ENCODE data around the gene PLP2. TPM values are rescaled to one million over a fixed set of nuclear protein-coding genes. Genes with fewer than 3 reads are reported as not detected.
A peak's percentile ranks its signal among the peaks of the same experiment; 100 is the strongest.

The PLP2 gene
- total and polyA plus RNA-seq, 8 donors = 36.0 to 126 (median 119) TPM

DNA sequence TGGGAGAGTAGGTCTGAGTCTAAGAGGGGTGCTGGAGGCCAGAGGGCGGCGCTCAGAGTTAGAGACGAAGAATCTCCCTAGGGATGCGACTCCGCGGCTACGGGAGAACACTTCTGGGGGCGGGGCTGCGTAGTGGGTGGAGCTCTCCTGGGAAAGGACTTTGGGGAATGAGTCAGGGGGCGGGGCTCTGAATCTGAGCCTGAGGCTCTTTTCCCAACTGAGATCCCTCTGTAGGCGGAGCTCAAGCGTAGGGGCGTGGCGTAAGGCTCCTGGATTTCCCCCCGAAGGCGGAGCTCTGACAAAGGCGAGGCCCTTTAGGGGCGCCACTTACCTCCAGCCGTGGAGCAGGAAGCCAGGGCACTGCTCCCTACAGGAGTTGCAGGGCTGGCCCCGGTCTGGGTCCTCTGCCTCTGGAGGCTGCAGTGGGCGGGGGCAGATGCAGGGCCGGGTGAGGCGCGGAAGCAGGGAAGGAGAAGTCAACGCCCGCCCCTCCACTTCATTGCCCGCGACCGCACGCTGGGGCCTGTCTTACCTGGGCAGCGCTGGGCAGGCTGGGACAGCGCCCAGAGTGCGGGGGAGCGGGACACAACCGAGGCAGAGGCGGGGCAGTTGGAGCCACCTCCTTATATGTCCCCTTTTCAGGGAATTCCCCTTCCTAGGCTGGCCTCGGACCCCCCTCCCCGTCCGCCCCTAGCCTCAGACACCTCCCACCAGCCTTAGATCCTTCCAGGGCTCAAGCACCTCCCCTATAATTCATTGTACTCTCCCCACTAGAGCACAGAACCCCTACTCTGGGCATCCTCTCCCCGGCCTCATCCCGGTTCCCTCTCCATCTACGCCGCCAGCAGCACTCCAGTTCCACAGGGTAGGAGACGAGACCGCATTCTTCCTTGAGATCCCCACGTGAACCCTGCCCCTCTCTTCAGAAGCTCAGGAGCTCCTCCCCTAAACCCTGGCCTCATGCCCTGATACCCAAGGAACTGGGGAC, 12.9 kb downstream of the PLP2 start:
- no peaks in the 10 kb centered on the region for H3K27me3 ChIP-seq
- H3K27ac ChIP-seq = peak overlapping the region in 3 of 4 donors; percentile 23 to 55 (median 42)
- peak overlapping the region in 2 of 4 donors; percentile 40 to 44 for H3K4me3 ChIP-seq
- peaks cover 0 to 6% (median 0%) of the 10 kb centered on the region in 3 donors for H3K4me1 ChIP-seq
- DNase-seq = peak; percentile 87 to 94 (median 91)
- H3K9me3 ChIP-seq = no peaks in the 10 kb centered on the region
- intact Hi-C loops (cut with DNase I) = no loop called here
- ATAC-seq = peak; percentile 70 to 84 (median 84)
- TF ChIP-seq, protein P1, sequence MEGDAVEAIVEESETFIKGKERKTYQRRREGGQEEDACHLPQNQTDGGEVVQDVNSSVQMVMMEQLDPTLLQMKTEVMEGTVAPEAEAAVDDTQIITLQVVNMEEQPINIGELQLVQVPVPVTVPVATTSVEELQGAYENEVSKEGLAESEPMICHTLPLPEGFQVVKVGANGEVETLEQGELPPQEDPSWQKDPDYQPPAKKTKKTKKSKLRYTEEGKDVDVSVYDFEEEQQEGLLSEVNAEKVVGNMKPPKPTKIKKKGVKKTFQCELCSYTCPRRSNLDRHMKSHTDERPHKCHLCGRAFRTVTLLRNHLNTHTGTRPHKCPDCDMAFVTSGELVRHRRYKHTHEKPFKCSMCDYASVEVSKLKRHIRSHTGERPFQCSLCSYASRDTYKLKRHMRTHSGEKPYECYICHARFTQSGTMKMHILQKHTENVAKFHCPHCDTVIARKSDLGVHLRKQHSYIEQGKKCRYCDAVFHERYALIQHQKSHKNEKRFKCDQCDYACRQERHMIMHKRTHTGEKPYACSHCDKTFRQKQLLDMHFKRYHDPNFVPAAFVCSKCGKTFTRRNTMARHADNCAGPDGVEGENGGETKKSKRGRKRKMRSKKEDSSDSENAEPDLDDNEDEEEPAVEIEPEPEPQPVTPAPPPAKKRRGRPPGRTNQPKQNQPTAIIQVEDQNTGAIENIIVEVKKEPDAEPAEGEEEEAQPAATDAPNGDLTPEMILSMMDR (IDR thresholded peaks at IDR 0.05) = no peak
- no peaks in the 10 kb centered on the region for H3K36me3 ChIP-seq
- WGBS, 2 donors = 9 to 40% methylated on average over 41 to 45 of the region's 46 CpGs
- peak; percentile 95 for FAIRE-seq

DNA sequence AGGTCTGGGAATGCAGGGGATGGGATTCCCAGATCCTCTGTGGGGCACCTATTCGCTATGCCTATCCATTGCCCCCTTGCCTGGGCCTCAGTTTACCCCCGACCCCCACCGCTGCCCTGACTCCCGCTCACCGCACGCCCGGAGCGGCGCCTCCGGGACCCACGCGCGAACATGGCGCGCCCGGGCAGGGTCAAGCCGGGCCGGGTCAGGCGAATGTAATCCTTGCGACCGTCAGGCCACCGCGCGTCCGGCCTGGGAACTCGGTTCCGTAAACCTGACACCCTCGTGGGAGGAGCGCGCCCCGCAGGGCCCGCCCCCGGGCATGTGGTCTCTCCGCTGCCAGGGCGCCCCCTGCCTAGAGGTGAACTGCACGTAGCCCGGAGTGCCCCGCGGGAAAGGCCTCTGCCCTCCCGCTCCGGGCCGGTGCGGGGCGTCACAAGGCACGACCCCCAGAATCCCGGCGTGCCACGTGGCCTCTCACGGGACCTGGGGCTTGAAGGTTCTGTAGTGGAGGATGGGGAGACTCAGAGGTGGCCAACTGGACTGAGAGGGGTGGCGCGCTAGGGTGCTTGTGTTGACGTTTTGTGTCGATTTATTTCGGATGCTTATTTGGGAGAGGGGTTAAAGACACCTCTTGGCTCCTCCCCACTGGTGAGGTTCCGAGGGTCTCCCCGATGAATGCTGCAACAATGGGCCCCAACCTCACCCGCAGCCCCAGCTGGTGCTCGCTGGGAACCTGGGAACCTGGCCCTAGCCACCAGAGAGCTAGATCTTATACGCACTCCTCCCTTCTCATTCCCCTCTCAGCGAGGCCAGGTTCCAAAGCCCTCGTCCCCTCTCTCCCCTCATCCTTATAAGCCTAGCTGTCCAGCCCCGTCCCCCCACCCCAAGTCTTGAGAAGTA, 14.7 kb downstream of the PLP2 start, which contains the start of gene PRICKLE3:
TSS of gene PRICKLE3 (minus strand) at position 249 of the 903 bp plus-strand sequence. CDS start at position 173, 76 bp downstream.
- H3K4me3 ChIP-seq = peak within 1 kb of the TSS; percentile 10 to 44 (median 32)
- no peaks in the 10 kb centered on the region for H3K36me3 ChIP-seq
- 6 to 36% methylated on average over 61 to 62 of the region's 62 CpGs for WGBS, 2 donors
- TF ChIP-seq, protein P1 (IDR thresholded peaks at IDR 0.05) = peak in 1 of 4 donors; percentile 13
- H3K9me3 ChIP-seq = no peaks in the 10 kb centered on the region
- intact Hi-C loops (cut with DNase I) = no loop called here
- H3K27ac ChIP-seq = peak within 1 kb of the TSS; percentile 24 to 74 (median 61)
- peaks cover 0 to 9% (median 0%) of the 10 kb centered on the region in 3 donors for H3K4me1 ChIP-seq
- DNase-seq (peak; percentile 82 to 94 (median 86)), ATAC-seq (peak; percentile 48 to 63 (median 62)), FAIRE-seq (no peak)
- H3K27me3 ChIP-seq = no peaks in the 10 kb centered on the region

DNA sequence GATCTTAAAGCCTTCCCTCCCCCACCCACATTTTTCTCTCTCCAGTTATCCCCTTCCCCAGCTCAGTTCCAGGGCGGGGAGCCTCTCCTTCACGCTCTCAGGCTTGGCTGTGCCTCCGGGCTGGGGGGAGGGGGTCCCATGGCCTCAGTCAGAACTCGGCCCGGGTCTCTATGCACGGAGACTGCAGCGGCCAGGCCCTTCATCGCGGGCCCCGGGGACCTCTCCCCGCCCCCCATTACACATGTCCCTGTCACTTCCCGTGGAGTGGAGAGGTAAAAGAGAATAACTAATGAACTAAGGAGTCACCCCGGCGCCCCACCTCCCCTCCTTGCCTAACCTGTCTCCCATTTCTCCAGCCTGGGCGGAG, 15.3 kb downstream of the PLP2 start:
- no peaks in the 10 kb centered on the region for H3K27me3 ChIP-seq
- H3K4me1 ChIP-seq = peaks cover 0 to 9% (median 0%) of the 10 kb centered on the region in 3 donors
- H3K27ac ChIP-seq = peak overlapping the region in 1 of 4 donors; percentile 73
- intact Hi-C loops (cut with DNase I) = no loop called here
- ATAC-seq = no peak
- TF ChIP-seq, protein P1 (IDR thresholded peaks at IDR 0.05) = no peak
- 68 to 78% methylated on average over 15 of the region's 15 CpGs for WGBS, 2 donors
- no peaks in the 10 kb centered on the region for H3K36me3 ChIP-seq
- no peaks in the 10 kb centered on the region for H3K9me3 ChIP-seq
- no peak for DNase-seq
- no peak for FAIRE-seq
- no peak overlapping the region for H3K4me3 ChIP-seq

DNA sequence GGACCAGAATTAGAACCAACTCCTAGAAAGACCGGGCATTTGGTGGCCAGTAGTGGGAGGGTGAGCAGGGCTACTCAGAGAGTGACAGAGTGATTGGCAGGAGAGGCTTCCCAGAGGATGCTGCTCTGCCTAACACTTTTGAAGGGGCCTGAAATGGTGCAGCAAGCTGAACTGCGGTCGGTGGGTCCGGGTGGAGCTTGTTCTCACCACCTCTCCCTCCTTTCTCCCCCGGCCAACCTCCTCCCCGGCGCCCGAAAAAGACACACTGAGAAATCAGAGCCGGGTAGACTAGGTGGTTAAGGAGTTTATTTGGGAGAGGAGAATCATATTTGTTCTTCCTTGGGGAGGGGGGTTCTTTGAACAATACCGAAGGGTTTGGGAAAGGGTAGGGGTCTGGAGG, 15.8 kb downstream of the PLP2 start:
- ATAC-seq = no peak
- Histone ChIP-seq H3K9me3 (no peaks in the 10 kb centered on the region), H3K27ac (no peak overlapping the region), H3K4me1 (peaks cover 0 to 9% (median 0%) of the 10 kb centered on the region in 3 donors), H3K27me3 (no peaks in the 10 kb centered on the region), H3K36me3 (no peaks in the 10 kb centered on the region), H3K4me3 (no peak overlapping the region)
- no peak for FAIRE-seq
- intact Hi-C loops (cut with DNase I) = no loop called here
- TF ChIP-seq, protein P1 (IDR thresholded peaks at IDR 0.05) = no peak
- no peak for DNase-seq
- 75 to 77% methylated on average over 10 of the region's 10 CpGs for WGBS, 2 donors
